Activated CD4-positive, alpha-beta T cell treated with anti-CD3 and anti-CD28 coated beads for 4 hours (primary cell): ENCODE measurements around the gene SUPT3H.

Experiments
- DNase-seq, 2 donors: peaks; one replicate each; pipeline ENCODE4 v3.0.0-alpha.2; 2020

SUPT3H gene

GRCh38 chr6:44779130-44779826 is 598.5 kb downstream of the SUPT3H start:
- DNase-seq: no peak
